ENCODE results near the gene MYBL2. TPM values are rescaled to one million over a fixed set of nuclear protein-coding genes. Genes with fewer than 3 reads are reported as not detected.
"Not testable (repeated sequence)": the region's sequence is repeated elsewhere in the genome, so short reads cannot be mapped to it uniquely, and the experiment has no call there.

Gene MYBL2
- total RNA-seq, 4 donors from 2014 or later, result not detected

DNA sequence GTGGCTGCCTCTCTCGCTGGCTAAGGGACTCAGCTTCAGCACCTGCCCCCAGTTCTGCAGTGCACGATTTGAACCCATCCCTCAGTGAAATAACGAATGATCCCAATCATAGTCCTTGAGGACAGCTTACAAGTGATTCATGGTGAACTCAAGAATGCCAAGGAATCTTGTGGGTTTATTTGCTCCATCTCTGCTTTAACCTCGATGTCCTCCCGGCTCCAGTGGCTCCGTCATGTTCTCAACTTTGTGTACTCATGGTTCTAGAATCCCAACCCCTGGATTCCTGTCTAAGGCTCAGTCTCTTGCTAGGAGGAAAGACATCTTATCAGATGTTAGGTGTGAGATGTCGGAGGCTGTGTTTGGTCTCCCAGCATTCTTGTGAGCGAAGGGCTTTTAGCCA is 88.9 kb downstream of the MYBL2 start:
- Histone ChIP-seq H3K27me3 (no peaks in the 10 kb centered on the region), H3K9me3 (no peaks in the 10 kb centered on the region), H3K4me3 (no peak overlapping the region), H3K4me1 (peaks cover 0 to 7% (median 0%) of the 10 kb centered on the region in 4 donors), H3K27ac (no peak overlapping the region), H3K36me3 (no peaks in the 10 kb centered on the region)
- DNase-seq (ENCODE audit: low spot score in 2 of 2), result no peak
- 84 to 95% methylated on average over 8 of the region's 8 CpGs for WGBS, 2 donors
- TF ChIP-seq, protein P1, sequence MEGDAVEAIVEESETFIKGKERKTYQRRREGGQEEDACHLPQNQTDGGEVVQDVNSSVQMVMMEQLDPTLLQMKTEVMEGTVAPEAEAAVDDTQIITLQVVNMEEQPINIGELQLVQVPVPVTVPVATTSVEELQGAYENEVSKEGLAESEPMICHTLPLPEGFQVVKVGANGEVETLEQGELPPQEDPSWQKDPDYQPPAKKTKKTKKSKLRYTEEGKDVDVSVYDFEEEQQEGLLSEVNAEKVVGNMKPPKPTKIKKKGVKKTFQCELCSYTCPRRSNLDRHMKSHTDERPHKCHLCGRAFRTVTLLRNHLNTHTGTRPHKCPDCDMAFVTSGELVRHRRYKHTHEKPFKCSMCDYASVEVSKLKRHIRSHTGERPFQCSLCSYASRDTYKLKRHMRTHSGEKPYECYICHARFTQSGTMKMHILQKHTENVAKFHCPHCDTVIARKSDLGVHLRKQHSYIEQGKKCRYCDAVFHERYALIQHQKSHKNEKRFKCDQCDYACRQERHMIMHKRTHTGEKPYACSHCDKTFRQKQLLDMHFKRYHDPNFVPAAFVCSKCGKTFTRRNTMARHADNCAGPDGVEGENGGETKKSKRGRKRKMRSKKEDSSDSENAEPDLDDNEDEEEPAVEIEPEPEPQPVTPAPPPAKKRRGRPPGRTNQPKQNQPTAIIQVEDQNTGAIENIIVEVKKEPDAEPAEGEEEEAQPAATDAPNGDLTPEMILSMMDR (IDR thresholded peaks at IDR 0.05), result no peak
- TF ChIP-seq POLR2A (IDR thresholded peaks at IDR 0.05) (no peak), EP300 (IDR thresholded peaks at IDR 0.05) (no peak)

DNA sequence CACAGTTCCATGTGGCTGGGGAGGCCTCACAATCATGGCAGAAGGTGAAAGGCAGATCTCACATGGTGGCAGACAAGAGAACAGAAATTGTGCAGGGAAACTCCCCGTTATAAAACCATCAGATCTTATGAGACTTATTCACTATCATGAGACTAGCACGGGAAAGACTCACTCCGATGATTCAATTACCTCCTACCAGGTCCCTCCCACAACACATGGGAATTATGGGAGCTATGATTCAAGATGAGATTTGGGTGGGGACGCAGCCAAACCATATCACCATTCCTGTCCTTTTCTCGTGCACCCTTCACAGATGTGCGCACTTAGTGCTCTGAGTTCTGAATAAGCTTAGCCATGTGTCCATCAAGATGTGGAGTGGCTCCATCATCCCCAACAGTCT is 91.0 kb downstream of the MYBL2 start:
- 86% methylated on average over 6 of the region's 6 CpGs for WGBS, 2 donors
- DNase-seq (ENCODE audit: low spot score in 2 of 2); H3K9me3 ChIP-seq; H3K27ac ChIP-seq; H3K27me3 ChIP-seq; H3K4me3 ChIP-seq; H3K4me1 ChIP-seq; H3K36me3 ChIP-seq: not testable (repeated sequence)

DNA sequence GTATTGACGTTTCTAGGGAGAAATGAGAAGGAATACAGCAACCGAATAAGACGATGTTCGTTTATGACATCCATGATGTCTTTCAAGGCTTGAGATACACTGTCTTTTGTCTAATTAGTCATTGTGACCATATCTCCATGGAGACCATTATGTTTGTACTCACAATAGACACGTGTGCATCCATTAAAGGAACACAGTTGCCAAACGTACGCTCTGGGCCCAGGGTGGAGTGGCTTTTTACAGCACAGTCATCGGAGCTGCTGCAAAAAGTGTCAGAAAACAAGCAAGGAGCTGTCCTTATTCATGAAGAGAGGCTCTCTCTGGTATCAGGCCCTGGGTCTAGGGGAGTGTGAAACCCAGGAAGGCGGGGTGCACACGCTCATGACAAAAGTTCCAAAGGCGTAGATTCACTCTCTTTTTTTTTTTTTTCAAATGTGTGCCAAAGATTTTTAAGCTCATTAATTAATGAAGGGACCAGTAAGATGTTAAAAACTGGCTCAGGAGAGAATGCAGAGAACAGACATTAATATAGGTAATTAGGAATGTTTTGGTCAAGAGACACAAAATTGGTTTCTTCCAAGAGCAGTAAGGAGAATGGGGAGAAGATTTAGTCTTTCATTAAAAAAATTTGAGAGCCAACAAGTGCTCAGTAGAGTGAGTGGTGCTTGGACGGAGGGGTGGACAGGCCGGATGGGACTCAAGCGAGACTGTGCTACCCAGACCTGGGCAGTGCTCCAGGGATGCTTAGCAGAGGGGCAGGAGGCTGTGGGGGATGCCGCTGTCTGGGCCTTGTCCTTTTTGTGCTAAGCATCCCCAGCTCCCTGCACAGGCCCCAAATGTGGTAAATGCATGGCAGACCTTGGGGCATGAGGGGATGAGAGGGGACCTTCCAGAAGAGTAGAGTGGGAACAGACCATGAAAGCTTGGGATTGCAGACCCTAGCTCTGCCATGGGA is 94.7 kb downstream of the MYBL2 start:
- WGBS, 2 donors, result 68 to 70% methylated on average over 15 of the region's 15 CpGs
- H3K27ac ChIP-seq, result no peak overlapping the region

DNA sequence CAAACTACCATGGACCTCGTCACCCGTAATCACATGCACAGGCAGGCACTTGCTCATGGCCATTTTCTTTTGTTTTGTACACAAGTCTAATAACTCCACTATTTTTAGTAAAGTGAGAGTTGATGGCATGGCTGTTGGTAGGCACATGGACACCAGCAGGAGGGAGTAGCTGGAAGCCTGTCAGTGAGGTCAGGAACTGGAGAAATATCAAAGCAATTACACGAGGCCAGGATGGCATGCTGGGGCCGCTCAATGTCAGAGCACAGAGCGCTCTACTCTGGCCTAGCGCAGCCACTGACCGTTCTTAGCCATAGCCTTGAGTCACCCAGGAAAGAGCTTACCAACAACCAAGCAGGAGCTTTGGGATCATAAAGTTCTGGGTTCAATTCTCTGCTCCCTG is 96.0 kb downstream of the MYBL2 start:
- no peak for DNase-seq (ENCODE audit: low spot score in 2 of 2)
- H3K36me3 ChIP-seq, result no peaks in the 10 kb centered on the region
- no peaks in the 10 kb centered on the region for H3K4me1 ChIP-seq
- TF ChIP-seq, protein P1 (IDR thresholded peaks at IDR 0.05), result no peak
- TF ChIP-seq EP300 (IDR thresholded peaks at IDR 0.05), result no peak
- no peak for TF ChIP-seq POLR2A (IDR thresholded peaks at IDR 0.05)
- H3K9me3 ChIP-seq, result no peaks in the 10 kb centered on the region
- H3K27me3 ChIP-seq, result no peaks in the 10 kb centered on the region
- WGBS, 2 donors, result 80 to 89% methylated on average over 7 of the region's 7 CpGs
- no peak overlapping the region for H3K4me3 ChIP-seq
- no peak overlapping the region for H3K27ac ChIP-seq

More for the DNA sequence above, 94.7 kb downstream of the MYBL2 start:
- TF ChIP-seq EP300 (IDR thresholded peaks at IDR 0.05), result no peak
- TF ChIP-seq POLR2A (IDR thresholded peaks at IDR 0.05), result no peak
- TF ChIP-seq, protein P1 (IDR thresholded peaks at IDR 0.05), result no peak
- no peaks in the 10 kb centered on the region for H3K4me1 ChIP-seq
- H3K9me3 ChIP-seq, result no peaks in the 10 kb centered on the region
- no peak overlapping the region for H3K4me3 ChIP-seq
- no peaks in the 10 kb centered on the region for H3K36me3 ChIP-seq
- no peak for DNase-seq (ENCODE audit: low spot score in 2 of 2)
- H3K27me3 ChIP-seq, result no peaks in the 10 kb centered on the region

DNA sequence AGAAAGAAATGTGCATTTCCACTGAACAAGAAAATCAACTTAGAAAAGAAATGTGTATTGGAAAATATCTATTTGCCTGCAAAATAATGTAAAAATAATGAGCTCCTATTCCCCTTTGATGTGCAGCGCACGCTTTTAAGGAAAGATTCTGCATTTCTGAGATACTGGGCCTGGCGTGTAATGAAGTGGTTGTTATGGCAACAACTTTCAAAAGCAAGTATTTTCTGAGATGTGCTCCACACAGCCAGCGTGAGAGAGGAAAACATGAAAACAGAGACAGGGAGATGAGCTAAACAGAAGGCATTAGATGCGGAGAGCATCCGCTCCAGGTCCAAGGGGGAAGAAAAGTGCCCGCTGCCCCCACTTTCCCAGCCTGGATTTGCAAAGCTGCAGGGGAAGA is 99.0 kb downstream of the MYBL2 start:
- no peaks in the 10 kb centered on the region for H3K4me1 ChIP-seq
- H3K9me3 ChIP-seq, result no peaks in the 10 kb centered on the region
- DNase-seq (ENCODE audit: low spot score in 2 of 2), result no peak
- H3K27ac ChIP-seq, result no peak overlapping the region
- TF ChIP-seq EP300 (IDR thresholded peaks at IDR 0.05) (no peak), POLR2A (IDR thresholded peaks at IDR 0.05) (no peak)
- TF ChIP-seq, protein P1 (IDR thresholded peaks at IDR 0.05), result no peak
- H3K36me3 ChIP-seq, result no peaks in the 10 kb centered on the region
- no peaks in the 10 kb centered on the region for H3K27me3 ChIP-seq
- no peak overlapping the region for H3K4me3 ChIP-seq
- 35 to 45% methylated on average over 7 of the region's 7 CpGs for WGBS, 2 donors

Other genes with a start within 250 kb of the MYBL2 start
- 100 to 1,000 TPM in 2 of 4 donors, 10 to 100 TPM in 2; 82.8 to 117 (median 103) TPM for gene SRSF6, start 209.2 kb upstream of the MYBL2 start, total RNA-seq
- 10 to 100 TPM; 17.7 to 29.3 (median 22.7) TPM for gene L3MBTL1, start 159.4 kb upstream of the MYBL2 start, total RNA-seq
- gene SGK2, start 108.1 kb upstream of the MYBL2 start, total RNA-seq, result 1 to 10 TPM in 3 of 4 donors, under 1 TPM in 1; 0.87 to 3.6 (median 1.3) TPM
- gene IFT52, start 76.2 kb upstream of the MYBL2 start, total RNA-seq, result 10 to 100 TPM; 17.8 to 29.7 (median 23.1) TPM
- not detected for gene GTSF1L, start 59.9 kb downstream of the MYBL2 start, total RNA-seq
- 1 to 10 TPM; 1.3 to 3.3 (median 1.9) TPM for gene TOX2, start 247.7 kb downstream of the MYBL2 start, total RNA-seq